Ishikawa (cell line): ENCODE data around the gene NOL12.

Experiments used
- CEBPB ChIP-seq: IDR thresholded peaks from 2 replicates; pipeline ENCODE4 v1.6.1; 2012
- CREB1 ChIP-seq: IDR thresholded peaks from 2 replicates; pipeline ENCODE4 v1.6.1; 2012; ENCODE audit warnings: low read depth
- EGR1 ChIP-seq: IDR thresholded peaks from 2 replicates; pipeline ENCODE4 v1.6.1; 2012
- EP300 ChIP-seq: IDR thresholded peaks from 2 replicates; pipeline ENCODE4 v1.6.1; 2012; ENCODE audit warnings: borderline replicate concordance
- FOXM1 ChIP-seq: IDR thresholded peaks from 2 replicates; pipeline ENCODE4 v1.6.1; 2012; ENCODE audit warnings: low read depth, borderline replicate concordance
- NFIC ChIP-seq: IDR thresholded peaks from 2 replicates; pipeline ENCODE4 v1.6.1; 2012
- RAD21 ChIP-seq: IDR thresholded peaks from 2 replicates; pipeline ENCODE4 v1.6.1; 2012; ENCODE audit warnings: low read depth
- TAF1 ChIP-seq: IDR thresholded peaks from 2 replicates; pipeline ENCODE4 v1.6.1; 2012; ENCODE audit warnings: low read depth, mild to moderate bottlenecking
- TCF12 ChIP-seq: IDR thresholded peaks from 2 replicates; pipeline ENCODE4 v1.6.1; 2012; ENCODE audit warnings: low read depth
- TEAD4 ChIP-seq: IDR thresholded peaks from 2 replicates; pipeline ENCODE4 v1.6.1; 2012
- YY1 ChIP-seq: IDR thresholded peaks from 2 replicates; pipeline ENCODE4 v1.6.1; 2012; ENCODE audit warnings: low read depth
- ZBTB7A ChIP-seq: IDR thresholded peaks from 2 replicates; pipeline ENCODE4 v1.6.1; 2012; ENCODE audit warnings: low read depth
- TF ChIP-seq, protein P1 (sequence below): IDR thresholded peaks from 2 replicates; pipeline ENCODE4 v1.6.1; 2012; ENCODE audit warnings: low read depth, mild to moderate bottlenecking
- TF ChIP-seq, protein P2 (sequence below): IDR thresholded peaks from 2 replicates; pipeline ENCODE4 v1.6.1; 2012
- TF ChIP-seq, protein P3 (sequence below): IDR thresholded peaks from 2 replicates; pipeline ENCODE4 v1.6.1; 2012

NOL12 gene

DNA sequence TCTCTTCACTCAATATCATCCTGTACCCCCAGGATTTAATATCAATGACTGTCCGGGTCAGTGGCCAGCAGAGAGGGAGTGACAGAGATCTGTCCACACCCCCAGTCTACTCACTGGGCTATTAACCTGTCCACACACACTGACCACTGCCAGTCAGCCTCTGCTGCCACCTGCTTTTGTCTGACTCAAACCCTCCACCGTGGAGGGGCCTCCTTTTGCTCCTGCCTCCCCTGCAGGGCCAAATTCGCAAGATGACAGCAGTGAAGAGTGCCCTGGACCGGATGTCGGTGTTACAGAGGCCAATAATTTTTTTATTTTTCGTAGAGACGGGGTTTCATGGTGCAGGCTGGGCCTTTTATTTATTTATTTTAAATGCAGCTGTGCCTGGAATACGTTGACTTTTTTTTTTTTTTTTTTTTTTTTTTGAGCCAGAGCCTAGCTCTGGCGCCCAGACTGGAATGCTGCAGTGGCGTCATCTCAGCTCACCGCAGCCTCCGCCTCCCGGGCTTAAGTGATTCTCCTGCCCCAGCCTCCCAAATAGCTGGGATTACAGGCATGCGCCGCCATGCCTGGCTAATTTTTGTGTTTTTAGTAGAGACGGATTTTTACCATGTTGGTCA, 22.5 kb upstream of the NOL12 start:
- no peak for TF ChIP-seq FOXM1
- no peak for TF ChIP-seq YY1
- TF ChIP-seq CEBPB: no peak
- no peak for TF ChIP-seq TCF12
- TF ChIP-seq TAF1: no peak
- no peak for TF ChIP-seq TEAD4
- TF ChIP-seq, protein P1, sequence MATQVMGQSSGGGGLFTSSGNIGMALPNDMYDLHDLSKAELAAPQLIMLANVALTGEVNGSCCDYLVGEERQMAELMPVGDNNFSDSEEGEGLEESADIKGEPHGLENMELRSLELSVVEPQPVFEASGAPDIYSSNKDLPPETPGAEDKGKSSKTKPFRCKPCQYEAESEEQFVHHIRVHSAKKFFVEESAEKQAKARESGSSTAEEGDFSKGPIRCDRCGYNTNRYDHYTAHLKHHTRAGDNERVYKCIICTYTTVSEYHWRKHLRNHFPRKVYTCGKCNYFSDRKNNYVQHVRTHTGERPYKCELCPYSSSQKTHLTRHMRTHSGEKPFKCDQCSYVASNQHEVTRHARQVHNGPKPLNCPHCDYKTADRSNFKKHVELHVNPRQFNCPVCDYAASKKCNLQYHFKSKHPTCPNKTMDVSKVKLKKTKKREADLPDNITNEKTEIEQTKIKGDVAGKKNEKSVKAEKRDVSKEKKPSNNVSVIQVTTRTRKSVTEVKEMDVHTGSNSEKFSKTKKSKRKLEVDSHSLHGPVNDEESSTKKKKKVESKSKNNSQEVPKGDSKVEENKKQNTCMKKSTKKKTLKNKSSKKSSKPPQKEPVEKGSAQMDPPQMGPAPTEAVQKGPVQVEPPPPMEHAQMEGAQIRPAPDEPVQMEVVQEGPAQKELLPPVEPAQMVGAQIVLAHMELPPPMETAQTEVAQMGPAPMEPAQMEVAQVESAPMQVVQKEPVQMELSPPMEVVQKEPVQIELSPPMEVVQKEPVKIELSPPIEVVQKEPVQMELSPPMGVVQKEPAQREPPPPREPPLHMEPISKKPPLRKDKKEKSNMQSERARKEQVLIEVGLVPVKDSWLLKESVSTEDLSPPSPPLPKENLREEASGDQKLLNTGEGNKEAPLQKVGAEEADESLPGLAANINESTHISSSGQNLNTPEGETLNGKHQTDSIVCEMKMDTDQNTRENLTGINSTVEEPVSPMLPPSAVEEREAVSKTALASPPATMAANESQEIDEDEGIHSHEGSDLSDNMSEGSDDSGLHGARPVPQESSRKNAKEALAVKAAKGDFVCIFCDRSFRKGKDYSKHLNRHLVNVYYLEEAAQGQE: no peak
- no peak for TF ChIP-seq NFIC

DNA sequence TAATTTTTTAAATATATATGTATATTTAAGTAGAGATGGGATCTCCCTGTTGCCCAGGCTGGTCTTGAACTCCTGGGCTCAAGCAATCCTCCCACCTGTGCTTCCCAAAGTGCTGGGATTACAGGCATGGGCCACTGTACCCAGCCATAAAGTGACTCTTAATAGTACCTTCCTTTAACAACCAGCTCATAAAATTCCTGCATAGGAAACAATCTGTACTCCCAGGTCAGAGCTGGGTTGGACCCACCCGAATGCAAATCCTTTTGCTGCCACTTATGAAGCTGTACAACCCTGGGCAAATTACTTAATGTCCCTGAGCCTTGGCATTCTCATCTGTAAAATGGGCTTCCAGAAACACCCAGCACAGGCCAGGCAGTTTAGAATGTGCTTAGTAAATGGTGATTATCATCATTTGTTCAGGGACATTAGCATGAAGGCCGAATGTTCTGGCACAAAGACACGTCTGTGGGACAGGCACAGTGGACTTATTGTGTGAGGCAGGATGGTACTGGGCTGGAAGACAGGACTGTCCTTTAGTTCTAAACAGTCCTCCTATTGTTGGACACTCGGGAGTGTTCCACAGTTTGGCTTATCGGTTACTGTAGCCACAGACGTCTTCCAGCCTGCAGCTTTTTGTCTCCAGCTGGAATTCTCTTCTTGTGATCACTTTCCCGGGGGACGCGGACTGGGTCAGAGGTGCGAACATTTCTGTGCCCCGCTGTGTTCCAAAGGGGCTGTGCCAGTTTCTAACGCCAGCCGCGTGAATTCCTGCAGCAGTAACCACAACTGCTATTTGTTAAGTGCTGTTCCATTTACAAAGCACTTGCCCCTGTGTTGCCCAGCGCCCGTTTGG, 21.7 kb upstream of the NOL12 start:
- TF ChIP-seq, protein P2, sequence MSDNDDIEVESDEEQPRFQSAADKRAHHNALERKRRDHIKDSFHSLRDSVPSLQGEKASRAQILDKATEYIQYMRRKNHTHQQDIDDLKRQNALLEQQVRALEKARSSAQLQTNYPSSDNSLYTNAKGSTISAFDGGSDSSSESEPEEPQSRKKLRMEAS: no peak
- TF ChIP-seq, protein P3, sequence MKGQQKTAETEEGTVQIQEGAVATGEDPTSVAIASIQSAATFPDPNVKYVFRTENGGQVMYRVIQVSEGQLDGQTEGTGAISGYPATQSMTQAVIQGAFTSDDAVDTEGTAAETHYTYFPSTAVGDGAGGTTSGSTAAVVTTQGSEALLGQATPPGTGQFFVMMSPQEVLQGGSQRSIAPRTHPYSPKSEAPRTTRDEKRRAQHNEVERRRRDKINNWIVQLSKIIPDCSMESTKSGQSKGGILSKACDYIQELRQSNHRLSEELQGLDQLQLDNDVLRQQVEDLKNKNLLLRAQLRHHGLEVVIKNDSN: no peak
- TF ChIP-seq NFIC (no peak), EGR1 (no peak), FOXM1 (no peak), TEAD4 (no peak), CEBPB (no peak), TAF1 (no peak)
- TF ChIP-seq, protein P1: no peak

DNA sequence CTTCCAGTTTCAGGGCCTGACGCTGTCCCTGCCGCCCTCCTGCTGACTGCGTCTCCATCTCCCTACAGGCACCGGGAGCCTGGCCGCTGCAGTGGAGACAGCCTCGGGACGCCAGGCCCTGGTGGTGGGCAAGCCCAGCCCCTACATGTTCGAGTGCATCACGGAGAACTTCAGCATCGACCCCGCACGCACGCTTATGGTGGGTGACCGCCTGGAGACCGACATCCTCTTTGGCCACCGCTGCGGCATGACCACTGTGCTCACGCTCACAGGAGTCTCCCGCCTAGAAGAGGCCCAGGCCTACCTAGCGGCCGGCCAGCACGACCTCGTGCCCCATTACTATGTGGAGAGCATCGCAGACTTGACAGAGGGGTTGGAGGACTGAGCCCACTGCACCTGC, 20.7 kb upstream of the NOL12 start:
- TF ChIP-seq, protein P2: no peak
- TF ChIP-seq EP300 (no peak), ZBTB7A (no peak), EGR1 (no peak), RAD21 (no peak), TEAD4 (no peak), NFIC (no peak), TCF12 (no peak), YY1 (no peak), TAF1 (no peak), CREB1 (no peak), FOXM1 (no peak), CEBPB (no peak)
- TF ChIP-seq, protein P1: no peak
- TF ChIP-seq, protein P3: no peak

DNA sequence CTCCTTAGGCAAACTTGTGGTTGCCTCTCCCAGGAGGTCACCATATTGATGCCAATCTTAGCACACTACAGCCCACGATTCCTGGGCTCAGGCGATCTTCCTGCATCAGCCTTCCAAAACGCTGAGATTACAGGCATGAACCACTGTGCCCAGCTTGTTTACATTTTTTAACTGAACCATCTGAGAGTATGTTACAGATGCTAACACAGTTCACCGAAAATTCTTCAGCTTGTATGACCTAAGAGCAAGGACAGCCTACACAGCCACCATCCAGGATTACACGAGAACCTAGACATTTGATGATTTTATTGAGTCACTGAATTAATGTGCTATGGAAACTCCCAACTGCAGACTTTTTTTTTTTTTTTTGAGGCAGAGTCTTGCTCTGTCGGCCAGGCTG, 16.6 kb upstream of the NOL12 start:
- TF ChIP-seq, protein P3: no peak
- TF ChIP-seq, protein P1: no peak
- TF ChIP-seq CREB1 (no peak), NFIC (no peak), TEAD4 (no peak), YY1 (no peak), FOXM1 (no peak), RAD21 (no peak), ZBTB7A (no peak), EP300 (no peak), CEBPB (no peak), EGR1 (no peak), TAF1 (no peak), TCF12 (no peak)
- TF ChIP-seq, protein P2: no peak
